Heart left ventricle (tissue), 13 donors: ENCODE results near the gene MICAL3.

ENCODE experiments used
- CTCF ChIP-seq, 12 donors: fragments of 200-600 bp; sonication (generic) in 4 of 12; IDR thresholded peaks; one replicate each; pipeline versions ENCODE4 v1.5.0 to v1.8.0; 2018 to 2022; ENCODE audit warnings: antibody characterized with exemption in 12 of 12, mild to moderate bottlenecking in 5 of 12
- POLR2A ChIP-seq, 2 donors: fragments of 450-650 bp; IDR thresholded peaks; one replicate each; pipeline ENCODE4 v1.6.1; 2017; ENCODE audit warnings: antibody characterized with exemption in 2 of 2, mild to moderate bottlenecking in 2 of 2, moderate library complexity in 2 of 2
- donor health status: ischemic (EF 13 %, LVEDD 7.1; RV severe dilation, severe dysfunction).
- donor health status: DM: no; HTN: yes; CAD: no.
- donor health status: DM: no; HTN: no; CAD: no.
- donor health status: ischemic (EF 25% LVEDD 6.9; RV normal size, moderate dysfunction).
- donor health status: ischemic (EF 25% LVEDD 5.7; RV mildly dilated, moderate dysfunction).
- donor health status: ischemic (EF 35%, LVEDD 5.7; RV mildly dilated, moderate dysfunction).
- donor health status: nonischemic (EF 11% LVEDD 7.7; RV severe dilation, severe dysfunction).
- donor health status: DM: yes; HTN: yes; CAD: no.
- donor health status: PGD.
- donor health status: ischemic (EF 29% LVEDD 5.4; RV normal size, mild dysfunction).
- donor health status: nonischemic (EF 23%, LVEDD 6.1; RV moderate dilation, normal function).

- no peak for TF ChIP-seq CTCF (IDR thresholded peaks at IDR 0.05)
- no peak for TF ChIP-seq POLR2A (IDR thresholded peaks at IDR 0.05)
Observed at GRCh38 chr22:17968126-17968525, 56.2 kb downstream of the MICAL3 start.
